ENCODE measurements around the gene PTCD3. TPM values are rescaled to one million over a fixed set of nuclear protein-coding genes. Genes with fewer than 3 reads are reported as not detected.

PTCD3 gene
- total RNA-seq, 1 donor from 2014 or later: 105 TPM

DNA sequence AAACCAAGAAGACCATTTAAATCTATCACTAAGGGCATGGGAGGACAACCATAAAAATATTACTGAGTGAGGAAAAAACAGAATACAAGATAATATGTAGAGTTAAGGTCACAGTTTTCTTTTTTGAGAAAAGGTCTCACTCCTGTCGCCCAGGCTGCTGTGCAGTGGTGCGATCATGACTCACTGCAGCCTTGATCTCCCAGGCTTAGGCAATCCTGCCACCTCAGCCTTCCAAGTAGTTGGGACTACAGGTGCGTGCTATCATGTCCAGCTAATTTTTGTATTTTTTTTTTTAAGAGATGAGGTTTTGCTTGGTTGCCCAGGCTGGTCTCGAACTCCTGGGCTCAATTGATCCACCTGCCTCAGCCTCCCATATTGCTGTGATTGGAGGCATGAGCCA is 24.3 kb upstream of the PTCD3 start:
- no peak for DNase-seq (ENCODE audit: low spot score)

DNA sequence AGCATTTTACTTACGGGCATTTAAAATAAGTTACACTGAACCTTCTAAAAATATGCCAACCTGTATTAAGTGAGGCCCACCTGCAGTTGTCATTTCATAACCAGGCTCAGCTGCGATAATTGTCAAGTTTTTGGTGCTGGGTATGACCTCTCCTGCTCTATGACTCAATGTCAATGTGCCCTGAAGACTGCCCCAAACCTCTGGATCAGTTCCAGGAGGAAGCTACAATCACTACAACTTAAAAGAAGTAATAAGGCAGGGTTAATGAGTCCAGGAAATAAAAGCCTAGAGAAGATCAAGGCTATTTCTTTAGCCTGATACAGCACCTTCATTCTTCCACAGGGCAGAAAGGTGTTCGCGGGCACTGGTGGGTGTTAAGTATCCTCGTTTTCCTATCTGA is 23.3 kb upstream of the PTCD3 start:
- no peak for DNase-seq (ENCODE audit: low spot score)

DNA sequence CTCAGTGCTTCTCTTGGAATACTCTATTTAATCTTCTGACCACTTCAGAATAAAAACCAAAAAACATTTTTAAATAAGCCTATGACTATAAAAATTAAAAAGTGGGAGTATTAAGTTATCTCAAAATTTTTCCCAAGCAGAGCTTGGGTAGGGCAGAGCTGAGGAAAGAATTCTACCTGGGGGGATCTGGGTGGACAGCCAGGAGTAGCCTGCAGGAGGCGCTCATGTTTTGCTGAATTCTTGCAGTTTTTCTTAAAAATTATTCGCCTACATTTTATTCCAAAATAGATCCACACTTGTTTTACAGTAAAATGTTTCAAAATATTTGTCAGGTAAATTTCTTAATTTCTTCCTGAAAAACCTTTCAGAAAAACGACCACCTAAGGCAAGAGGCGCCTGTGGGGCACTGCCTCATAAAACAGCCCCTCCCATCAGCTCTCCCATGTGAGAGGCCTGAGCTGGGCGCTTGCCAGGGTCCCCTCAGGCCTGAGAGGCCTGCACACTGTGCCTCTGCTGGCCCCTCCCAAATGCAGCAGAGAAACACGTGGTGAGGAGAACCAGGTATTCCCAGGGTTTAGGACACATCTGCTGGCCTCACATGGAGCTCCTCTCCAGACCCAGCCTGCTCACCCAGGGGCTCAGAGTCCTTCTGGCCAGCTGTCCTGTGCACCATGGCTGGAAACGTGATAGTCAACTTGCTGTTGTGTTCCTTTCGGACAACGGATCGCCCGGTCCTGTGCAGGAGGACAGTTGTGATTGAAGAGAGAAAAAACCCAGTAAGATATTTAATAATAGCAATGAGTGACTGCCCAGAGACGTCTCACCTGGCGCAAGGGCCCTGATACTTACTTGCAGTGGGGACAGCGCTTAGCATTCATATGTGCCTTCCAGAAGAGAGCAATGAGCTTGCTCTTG is 17.8 kb upstream of the PTCD3 start:
- DNase-seq (ENCODE audit: low spot score): no peak

DNA sequence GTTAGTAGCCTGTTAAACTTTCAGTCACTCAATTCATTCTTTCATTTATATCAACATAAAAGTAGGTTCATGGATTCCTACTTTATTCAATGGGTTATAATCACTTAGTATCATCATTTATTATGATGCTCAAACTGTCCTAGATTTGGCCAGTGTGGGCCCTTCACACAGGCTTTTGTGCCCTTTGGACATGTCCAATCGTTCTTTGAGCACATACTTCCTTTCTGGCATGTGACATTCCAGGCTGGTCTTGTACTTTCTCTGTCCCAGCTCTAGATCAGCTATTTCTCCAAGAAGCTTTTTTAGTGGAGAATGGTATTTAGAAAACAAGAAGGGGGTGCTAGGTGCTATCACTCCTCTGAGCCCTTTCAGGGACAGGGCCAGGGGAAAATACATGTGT is 11.8 kb upstream of the PTCD3 start:
- no peak for DNase-seq (ENCODE audit: low spot score)

DNA sequence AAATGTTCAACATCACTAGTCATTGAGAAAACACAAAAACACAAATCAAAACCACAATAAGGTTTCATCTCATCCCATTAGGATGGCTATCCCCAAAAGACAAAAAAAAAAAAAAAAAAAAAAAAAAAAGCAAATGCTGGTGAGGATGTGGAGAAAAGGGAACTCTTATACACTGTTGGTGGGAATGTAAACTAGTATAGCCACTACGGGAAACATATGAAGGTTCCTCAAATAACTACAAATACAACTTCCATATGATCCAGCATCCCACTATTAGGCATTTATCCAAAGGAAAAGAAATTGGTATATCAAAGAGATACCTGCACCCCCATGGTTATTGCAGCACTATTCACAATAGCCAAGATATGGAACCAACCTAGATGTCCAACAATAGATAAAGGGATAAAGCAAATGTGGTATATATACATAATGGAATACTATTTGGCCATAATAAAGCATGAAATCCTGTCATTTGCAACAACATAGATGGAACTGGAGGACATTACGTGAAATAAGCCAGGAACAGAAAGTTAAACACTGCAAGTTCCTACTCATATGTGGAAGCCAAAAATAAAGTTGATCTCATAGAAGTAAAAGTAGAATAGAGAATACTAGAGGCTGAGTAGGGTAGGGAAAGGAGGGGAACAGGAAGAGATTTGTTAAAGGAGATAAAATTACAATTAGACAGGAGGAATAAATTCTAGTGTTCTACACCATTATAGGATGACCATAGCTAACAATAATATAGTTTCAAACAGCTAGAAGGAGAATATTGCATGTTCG is 8.7 kb upstream of the PTCD3 start:
- DNase-seq (ENCODE audit: low spot score): no peak

DNA sequence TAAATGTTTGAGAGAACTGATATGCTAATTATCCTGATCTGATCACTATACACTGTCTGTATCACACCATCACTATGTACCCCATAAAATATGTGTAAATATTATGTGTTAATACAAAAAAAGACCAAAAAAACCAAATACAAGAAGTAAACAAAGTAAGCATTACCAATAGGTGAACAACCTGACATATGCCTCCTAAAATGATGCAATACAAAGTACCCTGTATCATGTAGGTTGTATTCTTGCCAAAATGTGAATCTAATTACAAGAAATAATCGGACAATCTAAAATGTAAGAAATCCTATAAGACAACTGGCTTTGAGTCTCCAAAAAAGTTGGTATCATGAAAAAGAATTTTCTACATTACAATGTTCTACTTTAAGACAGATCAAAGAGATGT is 8.1 kb upstream of the PTCD3 start:
- DNase-seq (ENCODE audit: low spot score): no peak

DNA sequence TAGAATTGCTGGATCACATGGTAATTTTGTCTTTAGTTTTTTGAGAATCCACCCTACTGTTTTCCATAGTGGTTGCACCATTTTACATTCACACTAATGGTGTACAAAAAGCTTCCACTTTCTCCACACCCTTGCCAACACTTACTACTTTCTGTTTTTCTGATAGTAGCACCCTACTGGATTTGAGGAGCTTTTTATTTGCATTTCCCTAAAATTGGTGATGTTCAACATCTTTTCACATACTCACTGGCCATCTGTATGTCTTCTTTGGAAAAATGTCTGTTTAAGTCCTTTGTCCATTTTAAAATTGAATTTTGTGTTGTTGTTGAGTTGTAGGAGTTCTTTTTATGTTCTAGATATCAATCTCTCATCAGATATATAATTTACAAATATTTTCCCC is 3.9 kb upstream of the PTCD3 start:
- DNase-seq (ENCODE audit: low spot score): no peak

DNA sequence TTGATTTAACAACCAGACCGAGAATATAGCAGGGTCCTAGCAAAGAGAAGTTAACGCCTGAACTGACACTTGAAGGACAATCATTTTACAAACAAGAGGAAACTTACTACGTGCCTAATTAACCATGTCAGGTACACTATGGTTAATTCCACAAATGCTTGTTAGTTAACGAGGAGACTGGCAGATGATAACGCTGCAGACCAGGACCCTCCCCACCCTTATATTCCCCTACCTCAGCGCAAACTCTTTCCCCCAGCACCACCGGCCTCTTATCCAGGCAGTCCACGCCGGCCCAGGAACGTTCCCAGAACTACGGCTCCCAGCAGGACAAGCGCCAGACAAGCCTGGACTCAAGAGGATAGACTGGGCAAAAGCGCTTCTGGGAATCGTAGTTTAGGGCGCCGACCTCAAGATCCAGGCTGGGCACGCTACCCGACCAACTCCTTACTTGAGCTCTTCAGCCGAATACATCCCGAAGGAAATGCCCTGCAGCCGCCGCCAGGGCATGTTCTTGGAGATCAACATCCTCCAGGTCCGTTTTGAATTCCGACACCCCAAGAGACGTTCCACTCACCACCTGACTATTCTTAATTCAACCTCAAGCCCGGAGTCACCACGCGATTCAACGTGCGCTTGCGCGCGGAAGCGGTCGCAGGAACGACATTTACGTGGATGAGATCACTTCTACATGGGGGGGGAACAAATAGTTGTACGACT is 625 bp upstream of the PTCD3 start, which contains the start of gene POLR1A:
POLR1A (minus strand) TSS at position 635 of the 717 bp plus-strand sequence; CDS start at position 525, 110 bp downstream.
- DNase-seq (ENCODE audit: low spot score): peak; percentile 98

DNA sequence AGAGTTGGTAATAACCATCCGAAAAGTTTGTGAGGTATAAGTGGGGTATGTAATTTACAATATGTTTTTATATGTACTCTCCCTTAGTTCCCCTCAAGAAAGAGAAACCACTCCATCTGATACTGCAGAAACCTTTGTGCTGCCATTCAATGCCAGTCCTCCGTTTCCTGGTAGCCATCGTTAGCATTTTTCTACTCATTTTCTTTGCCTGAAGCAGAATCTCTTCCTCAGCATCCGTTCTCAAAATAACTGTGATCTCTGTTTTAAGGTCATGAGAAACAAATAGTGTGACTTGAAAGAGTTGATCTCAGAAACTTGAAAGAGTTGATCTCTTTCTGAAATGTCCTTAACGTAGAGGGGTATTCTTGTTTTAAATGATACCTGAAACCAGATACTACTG is 996 bp downstream of the PTCD3 start:
- DNase-seq (ENCODE audit: low spot score): no peak

DNA sequence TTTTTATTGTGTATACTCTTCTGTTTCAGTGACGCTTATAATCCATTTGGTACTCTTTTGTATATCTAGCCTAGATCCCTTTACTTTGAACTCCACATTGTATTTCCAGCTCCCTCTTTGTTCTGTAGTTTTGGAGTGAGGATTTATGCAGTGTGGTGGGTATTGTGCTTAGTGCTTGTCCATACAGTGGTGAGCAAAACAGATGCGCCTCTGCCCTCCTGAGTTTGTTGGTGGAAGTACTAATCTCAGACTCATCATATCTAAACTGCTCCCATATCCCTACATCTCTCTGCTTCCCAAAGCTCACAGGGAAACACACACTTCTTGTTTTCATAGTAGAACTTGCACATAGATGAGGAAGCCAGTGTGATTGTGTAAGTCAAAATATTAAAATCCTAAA is 12.1 kb downstream of the PTCD3 start:
- no peak for DNase-seq (ENCODE audit: low spot score)

DNA sequence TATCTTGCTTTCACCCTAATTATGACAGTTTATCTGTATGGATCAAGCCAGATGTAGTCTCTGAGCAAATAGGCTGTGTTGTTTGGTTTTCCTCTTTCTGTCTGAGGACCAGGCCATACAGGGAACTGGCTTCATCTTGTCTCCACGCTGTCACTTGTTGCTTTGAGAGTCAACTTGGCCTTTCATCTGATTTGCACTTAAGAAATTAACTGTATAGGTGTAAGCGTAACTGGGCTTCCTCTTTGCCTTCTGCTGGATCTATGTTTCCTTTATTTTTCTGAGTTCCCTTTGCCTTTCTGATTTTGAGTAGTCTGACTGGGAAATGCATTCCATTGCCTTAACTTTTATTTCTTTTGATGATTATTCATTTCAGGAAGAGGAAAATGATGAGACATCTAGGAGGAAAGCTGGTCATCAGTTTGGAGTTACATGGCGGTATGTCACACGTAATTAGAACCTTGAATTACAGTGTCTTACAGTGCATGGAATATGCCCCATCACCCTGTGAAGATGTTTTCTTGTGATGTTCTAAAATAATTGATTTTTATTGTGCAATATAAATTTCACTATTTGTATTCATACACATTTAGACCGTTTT is 17.4 kb downstream of the PTCD3 start:
- no peak for DNase-seq (ENCODE audit: low spot score)

DNA sequence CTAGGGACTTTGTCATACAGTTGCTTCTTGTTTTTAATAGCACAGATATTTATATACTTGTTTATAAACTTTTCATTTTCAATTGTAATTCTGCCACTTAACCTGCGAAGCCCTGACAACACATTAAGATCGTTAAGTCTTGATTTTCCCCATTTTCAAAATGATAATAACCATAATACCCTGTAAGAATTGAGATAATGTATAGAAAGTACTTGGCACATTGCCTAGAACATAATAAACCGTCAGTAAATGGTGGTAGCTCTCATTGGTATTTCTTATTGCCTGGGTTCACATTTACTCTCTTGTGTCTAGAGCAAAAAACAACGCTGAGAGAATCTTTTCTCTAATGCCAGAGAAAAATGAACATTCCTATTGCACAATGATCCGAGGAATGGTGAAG is 18.6 kb downstream of the PTCD3 start:
- no peak for DNase-seq (ENCODE audit: low spot score)

DNA sequence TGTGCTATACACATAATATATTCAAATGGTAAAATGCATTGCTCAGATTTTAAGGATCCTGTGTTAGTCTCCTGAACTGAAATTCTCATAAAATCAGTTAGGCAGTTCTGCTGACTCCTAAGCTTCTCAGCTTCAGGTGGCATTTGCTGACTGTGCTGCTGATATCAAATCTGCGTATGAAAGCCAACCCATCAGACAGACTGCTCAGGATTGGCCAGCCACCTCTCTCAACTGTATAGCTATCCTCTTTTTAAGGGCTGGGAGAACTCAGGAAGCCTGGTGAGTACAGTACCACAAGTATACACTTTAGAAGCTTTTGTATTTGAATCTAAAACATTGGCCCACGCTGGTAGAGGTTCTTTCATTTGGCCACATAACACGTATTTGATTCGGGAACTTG is 28.7 kb downstream of the PTCD3 start:
- no peak for DNase-seq (ENCODE audit: low spot score)

DNA sequence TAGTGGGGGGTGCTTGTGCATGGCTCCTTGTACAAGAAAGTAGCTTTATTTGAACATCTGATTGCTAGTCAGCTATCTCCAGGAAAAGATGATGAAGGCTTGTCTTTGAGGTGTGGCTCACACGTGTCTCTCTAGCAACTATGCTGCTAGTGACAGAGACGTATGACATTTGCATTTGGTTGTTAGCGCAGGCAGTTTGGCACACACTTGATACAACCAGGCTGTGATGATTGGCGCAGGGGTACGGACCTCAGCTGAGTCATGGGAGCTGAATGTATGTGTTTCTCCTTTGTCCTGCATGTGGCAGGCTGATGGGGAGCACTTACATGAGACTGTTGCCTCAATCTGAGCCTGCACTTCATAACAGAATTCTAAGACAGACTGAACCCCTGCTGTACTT is 29.6 kb downstream of the PTCD3 start:
- no peak for DNase-seq (ENCODE audit: low spot score)

DNA sequence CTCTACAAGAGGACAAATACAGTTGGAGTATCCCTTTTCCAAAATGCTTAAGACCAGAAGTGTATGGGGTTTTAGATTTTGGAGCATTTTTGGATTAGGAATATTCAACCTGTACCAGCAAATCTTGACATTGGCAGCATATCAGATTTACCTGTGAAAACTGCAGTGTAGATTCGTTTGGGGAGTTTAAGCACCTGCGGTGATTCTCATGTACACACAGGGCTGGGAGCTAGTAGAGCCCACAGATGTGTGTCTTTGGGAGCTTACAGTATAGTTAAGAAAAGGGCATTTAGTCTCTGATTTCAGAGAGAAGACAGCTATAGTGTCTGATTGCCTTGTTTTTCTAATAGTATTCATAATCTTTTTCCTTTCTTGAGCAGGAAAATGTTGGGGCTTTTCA is 30.1 kb downstream of the PTCD3 start:
- no peak for DNase-seq (ENCODE audit: low spot score)

DNA sequence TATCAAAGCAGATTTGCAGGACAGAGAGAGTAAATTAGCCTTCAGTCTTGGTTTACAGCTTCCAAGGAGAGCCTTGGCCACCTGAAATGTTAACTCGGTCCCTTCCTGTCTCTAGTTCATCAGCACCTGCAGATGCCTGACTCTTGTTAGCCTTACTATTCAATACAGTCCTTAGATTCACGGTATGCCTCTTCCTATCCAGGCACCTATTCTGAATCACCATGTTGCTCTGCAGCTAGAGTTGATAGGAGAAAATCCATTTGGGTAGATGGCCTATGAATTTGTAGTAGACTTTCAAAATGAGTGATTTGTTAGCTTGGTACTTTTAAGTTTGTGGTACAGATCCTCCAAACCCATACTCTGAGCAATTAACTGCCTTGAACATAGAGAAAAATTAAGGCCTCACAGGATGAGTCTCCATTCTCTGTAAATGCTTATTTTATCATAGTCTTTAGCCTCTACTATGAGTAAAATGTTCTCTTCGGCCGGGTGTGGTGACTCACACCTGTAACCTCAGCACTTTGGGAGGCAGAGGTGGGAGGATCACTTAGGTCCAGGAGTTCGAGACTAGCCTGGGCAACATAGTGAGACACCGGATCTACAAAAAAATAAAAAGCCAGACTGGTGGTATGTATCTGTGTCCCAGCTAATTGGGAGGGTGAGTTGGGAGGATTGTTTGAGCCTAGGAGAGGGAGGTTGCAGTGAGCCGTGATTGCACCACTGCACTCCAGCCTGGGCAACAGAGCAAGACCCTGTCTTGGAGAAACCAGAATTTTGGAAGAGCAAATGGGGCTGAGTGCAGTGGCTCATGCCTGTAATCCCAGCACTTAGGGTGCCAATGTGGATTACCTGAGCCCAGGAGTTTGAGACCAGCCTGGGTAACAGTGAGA is 32.9 kb downstream of the PTCD3 start:
- DNase-seq (ENCODE audit: low spot score): no peak

DNA sequence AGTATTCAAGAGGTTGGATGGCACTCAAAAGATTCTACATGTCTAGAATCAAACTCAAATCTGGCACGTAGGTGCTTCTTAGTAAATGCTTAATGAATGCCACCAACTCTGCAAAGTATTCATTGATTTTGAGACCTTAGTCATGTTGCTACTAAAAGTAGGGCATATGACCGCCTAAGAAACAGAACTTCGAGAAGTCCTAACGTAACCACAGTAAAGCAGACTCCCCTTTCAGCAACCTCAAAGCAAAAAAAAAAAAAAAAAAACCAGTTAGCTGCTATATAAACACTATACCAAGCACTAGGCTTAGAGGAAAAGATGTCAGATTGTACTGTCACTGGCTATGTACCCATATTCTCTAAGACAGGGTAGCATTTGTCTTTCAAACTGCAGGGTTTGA is 33.9 kb downstream of the PTCD3 start:
- no peak for DNase-seq (ENCODE audit: low spot score)

DNA sequence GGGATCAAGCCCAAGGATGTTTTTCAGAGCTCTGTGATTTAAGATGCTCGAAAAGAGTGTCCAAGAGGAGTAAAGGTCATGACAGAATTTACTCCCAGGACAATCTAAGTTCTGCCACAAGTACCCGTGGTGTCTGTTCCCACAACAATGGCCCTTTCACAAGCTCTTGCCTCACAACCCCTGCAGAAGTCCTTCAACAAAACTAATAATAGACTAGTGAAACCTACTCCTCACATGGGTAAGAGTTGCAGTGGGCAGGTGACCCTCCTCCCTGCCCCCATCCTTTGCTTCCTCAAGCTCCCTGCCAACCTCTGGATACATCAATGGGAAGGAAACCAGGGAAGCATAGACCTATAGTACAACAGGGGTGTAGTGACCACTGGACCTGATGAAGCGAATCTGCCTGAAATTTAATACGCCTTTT is 34.9 kb downstream of the PTCD3 start:
- no peak for DNase-seq (ENCODE audit: low spot score)

DNA sequence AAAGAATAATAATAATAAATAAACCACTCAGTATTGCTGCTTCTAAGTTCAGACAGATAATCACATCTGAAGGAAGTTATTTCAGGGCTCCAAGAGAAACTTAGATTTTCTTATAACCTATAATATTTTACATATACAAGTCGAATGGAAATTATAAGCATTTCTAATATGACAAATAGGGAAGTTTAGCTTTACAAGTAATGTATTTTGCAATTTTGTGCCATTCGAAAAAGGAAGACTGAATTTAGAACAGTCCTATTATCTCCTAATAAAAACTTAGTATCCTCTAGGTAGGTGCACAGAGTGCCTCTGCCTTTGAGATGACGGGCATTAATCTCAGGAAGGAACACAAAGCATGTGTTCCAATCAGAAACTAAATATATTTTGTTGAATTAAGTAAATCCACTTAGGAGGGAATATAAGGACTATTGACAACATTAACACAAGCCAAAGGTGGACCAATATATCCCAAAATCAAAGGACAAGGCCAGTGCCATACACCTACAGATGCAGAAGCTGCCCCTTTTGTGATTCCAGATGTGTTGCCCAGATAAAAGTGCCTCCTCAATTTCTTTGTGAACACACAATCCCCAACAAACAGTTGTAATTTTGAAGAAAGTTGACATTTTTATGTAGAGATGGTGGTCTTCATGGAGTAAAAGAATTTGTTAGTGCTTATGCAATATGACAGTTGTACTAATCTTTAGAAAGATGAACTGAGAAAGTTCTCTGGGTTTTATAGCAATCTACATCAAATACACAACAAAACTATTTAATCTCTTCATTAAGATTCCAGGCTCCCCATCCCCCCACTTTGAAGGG is 36.6 kb downstream of the PTCD3 start:
- no peak for DNase-seq (ENCODE audit: low spot score)

DNA sequence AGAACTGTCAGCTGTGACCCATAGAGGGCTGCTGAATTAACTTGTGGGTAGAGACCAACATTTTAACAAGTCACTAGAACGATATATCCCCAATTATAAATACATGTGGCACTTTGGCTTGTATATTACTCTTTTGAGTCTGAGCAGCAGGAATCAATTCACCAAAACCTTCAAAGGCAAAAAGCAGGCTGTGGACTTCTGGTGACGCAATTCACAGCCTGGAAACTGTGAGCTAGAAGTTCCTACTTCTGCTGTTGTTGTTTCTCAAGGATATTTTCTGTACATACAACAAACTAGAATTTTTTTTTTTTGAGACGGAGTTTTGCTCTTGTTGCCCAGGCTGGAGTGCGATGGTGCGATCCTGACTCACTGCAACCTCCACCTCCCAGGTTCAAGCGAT is 37.3 kb downstream of the PTCD3 start:
- peak; percentile 7 for DNase-seq (ENCODE audit: low spot score)
